Measurements from ENCODE around the gene MARCKSL1. TPM values are rescaled to one million over a fixed set of nuclear protein-coding genes. Genes with fewer than 3 reads are reported as not detected.

Gene MARCKSL1
- total and polyA plus RNA-seq, 2 of the 13 experiments (the other 11 are each of a cell fraction or from before 2014, with no cell fraction given): 81.9 to 155 TPM

DNA sequence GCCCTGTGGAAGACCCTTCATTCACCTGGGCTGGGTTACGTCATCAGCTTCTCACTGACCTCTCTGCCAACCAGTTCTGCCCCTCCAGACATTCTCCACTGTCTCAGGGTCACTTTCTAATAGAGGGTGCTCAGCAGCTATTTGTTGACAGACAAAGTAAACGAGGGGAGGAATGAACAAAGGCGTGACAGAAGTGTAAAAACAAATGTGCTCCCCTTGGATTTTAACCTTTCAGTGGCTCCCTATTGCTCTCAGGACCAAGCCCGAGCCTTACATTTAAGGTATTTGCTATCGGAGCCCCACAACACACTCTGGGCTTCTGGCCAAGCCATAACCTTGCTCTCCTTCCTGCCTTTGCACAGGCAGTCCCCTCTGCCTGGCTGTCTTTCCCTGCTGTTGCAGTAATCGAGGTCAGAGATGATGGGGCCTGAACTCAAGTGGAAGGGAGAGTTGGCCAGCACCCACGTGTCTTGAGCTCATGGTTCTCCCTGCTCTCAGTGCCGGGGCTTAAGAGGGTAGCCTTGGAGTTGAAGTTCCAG lies 9.3 kb upstream of the MARCKSL1 start (continued):
- TF ChIP-seq, protein P1, sequence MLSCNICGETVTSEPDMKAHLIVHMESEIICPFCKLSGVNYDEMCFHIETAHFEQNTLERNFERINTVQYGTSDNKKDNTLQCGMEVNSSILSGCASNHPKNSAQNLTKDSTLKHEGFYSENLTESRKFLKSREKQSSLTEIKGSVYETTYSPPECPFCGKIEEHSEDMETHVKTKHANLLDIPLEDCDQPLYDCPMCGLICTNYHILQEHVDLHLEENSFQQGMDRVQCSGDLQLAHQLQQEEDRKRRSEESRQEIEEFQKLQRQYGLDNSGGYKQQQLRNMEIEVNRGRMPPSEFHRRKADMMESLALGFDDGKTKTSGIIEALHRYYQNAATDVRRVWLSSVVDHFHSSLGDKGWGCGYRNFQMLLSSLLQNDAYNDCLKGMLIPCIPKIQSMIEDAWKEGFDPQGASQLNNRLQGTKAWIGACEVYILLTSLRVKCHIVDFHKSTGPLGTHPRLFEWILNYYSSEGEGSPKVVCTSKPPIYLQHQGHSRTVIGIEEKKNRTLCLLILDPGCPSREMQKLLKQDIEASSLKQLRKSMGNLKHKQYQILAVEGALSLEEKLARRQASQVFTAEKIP (CRISPR knock-in tag; IDR thresholded peaks at IDR 0.05; ENCODE audit: borderline replicate concordance): no peak
- TF ChIP-seq HIC2 (CRISPR knock-in tag; IDR thresholded peaks at IDR 0.05; ENCODE audit: low read depth): 0 out of 2 replicates have a peak, but pooled peaks have one; percentile 32
- TF ChIP-seq TCF12 (IDR thresholded peaks at IDR 0.05): no peak
- TF ChIP-seq TCF12 (CRISPR knock-in tag; IDR thresholded peaks at IDR 0.05): no peak
- TF ChIP-seq ATAD3A (CRISPR knock-in tag; IDR thresholded peaks at IDR 0.05): no peak
- TF ChIP-seq BCL3 (CRISPR knock-in tag; IDR thresholded peaks at IDR 0.05): no peak
- TF ChIP-seq MEF2D (CRISPR knock-in tag; IDR thresholded peaks at IDR 0.05): no peak; the same call in 1 of the 2 replicates
- no peak for TF ChIP-seq SNAPC2 (CRISPR knock-in tag; IDR thresholded peaks at IDR 0.05)
- TF ChIP-seq HOXA3 (CRISPR knock-in tag; IDR thresholded peaks at IDR 0.05): peak; percentile 55
- TF ChIP-seq FOXC1 (CRISPR knock-in tag; IDR thresholded peaks at IDR 0.05; ENCODE audit: borderline replicate concordance): no peak
- TF ChIP-seq, protein P2, sequence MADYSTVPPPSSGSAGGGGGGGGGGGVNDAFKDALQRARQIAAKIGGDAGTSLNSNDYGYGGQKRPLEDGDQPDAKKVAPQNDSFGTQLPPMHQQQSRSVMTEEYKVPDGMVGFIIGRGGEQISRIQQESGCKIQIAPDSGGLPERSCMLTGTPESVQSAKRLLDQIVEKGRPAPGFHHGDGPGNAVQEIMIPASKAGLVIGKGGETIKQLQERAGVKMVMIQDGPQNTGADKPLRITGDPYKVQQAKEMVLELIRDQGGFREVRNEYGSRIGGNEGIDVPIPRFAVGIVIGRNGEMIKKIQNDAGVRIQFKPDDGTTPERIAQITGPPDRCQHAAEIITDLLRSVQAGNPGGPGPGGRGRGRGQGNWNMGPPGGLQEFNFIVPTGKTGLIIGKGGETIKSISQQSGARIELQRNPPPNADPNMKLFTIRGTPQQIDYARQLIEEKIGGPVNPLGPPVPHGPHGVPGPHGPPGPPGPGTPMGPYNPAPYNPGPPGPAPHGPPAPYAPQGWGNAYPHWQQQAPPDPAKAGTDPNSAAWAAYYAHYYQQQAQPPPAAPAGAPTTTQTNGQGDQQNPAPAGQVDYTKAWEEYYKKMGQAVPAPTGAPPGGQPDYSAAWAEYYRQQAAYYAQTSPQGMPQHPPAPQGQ (CRISPR knock-in tag; IDR thresholded peaks at IDR 0.05; ENCODE audit: borderline replicate concordance): no peak
- peak; percentile 45 for TF ChIP-seq RXRB (CRISPR knock-in tag; IDR thresholded peaks at IDR 0.05; ENCODE audit: borderline replicate concordance)
- peak; percentile 52 for TF ChIP-seq CEBPG (CRISPR knock-in tag; IDR thresholded peaks at IDR 0.05)
- TF ChIP-seq JDP2 (CRISPR knock-in tag; IDR thresholded peaks at IDR 0.05; ENCODE audit: borderline replicate concordance): no peak
- no peak for TF ChIP-seq ZC3H4 (CRISPR knock-in tag; IDR thresholded peaks at IDR 0.05; ENCODE audit: borderline replicate concordance)
- peak; percentile 44; the same call in 1 of the 2 replicates for TF ChIP-seq ARID5B (CRISPR knock-in tag; IDR thresholded peaks at IDR 0.05)
- TF ChIP-seq GATAD2A (CRISPR knock-in tag; IDR thresholded peaks at IDR 0.05): peak; percentile 68

Measured in HepG2 (cell line).